SU-DHL-6 (cell line): ENCODE data around the gene PLCH1.

Experiments used
- H2AFZ ChIP-seq: fragments of 200-600 bp; sonication (generic); 2 replicates; pipeline ENCODE4 v1.6.1; 2014; ENCODE audit warnings: low read depth, mild to moderate bottlenecking, moderate library complexity, mixed read lengths, antibody characterized with exemption, low read length; ENCODE audit not compliant: severe bottlenecking
- H3F3A ChIP-seq: fragments of 200-600 bp; shearing (Covaris generic); 2 replicates; pipeline ENCODE4 v1.6.0; 2016; ENCODE audit warnings: antibody characterized with exemption, mild to moderate bottlenecking; ENCODE audit not compliant: insufficient read depth
- H3K27ac ChIP-seq: fragments of 200-600 bp; sonication (generic); 2 replicates; pipeline ENCODE4 v1.5.1; 2016; ENCODE audit warnings: low read depth, mild to moderate bottlenecking, low read length, moderate library complexity, mixed read lengths
- H3K27me3 ChIP-seq: fragments of 200-600 bp; sonication (generic), shearing (Covaris generic); 2 replicates; pipeline ENCODE4 v1.6.0; 2014; ENCODE audit warnings: mild to moderate bottlenecking, low read length
- H3K36me3 ChIP-seq: fragments of 200-600 bp; sonication (generic); 2 replicates; pipeline ENCODE4 v1.6.1; 2014; ENCODE audit warnings: mild to moderate bottlenecking, low read length, mixed read lengths
- H3K4me2 ChIP-seq: fragments of 300-600, 200-600 bp; shearing (Covaris generic), sonication (generic); 2 replicates; pipeline ENCODE4 v1.6.0; 2014; ENCODE audit warnings: low read length, low read depth, mild to moderate bottlenecking; ENCODE audit not compliant: poor library complexity, severe bottlenecking
- H3K4me3 ChIP-seq: fragments of 200-600 bp; sonication (generic); 2 replicates; pipeline ENCODE4 v1.5.1; 2014; ENCODE audit warnings: antibody characterized with exemption, low read length, mild to moderate bottlenecking, mixed read lengths; ENCODE audit not compliant: insufficient read depth, poor library complexity, severe bottlenecking
- H3K79me2 ChIP-seq: fragments of 200-600 bp; sonication (generic); 2 replicates; pipeline ENCODE4 v1.6.1; 2014; ENCODE audit warnings: mild to moderate bottlenecking, low read length, moderate library complexity; ENCODE audit not compliant: insufficient read depth
- H3K9ac ChIP-seq: fragments of 200-600 bp; sonication (generic); 2 replicates; pipeline ENCODE4 v1.7.0; 2014; ENCODE audit warnings: mild to moderate bottlenecking, low read length
- H3K9me2 ChIP-seq: fragments of 200-600 bp; sonication (generic); replicated peaks from 2 replicates; pipeline ENCODE4 v1.6.1; 2014; ENCODE audit warnings: low read length; ENCODE audit not compliant: insufficient read depth
- H3K9me3 ChIP-seq: fragments of 200-600 bp; sonication (generic); 2 replicates; pipeline ENCODE4 v1.6.1; 2014; ENCODE audit warnings: low read length, mixed read lengths; ENCODE audit not compliant: insufficient read depth
- H4K20me1 ChIP-seq: fragments of 200-600 bp; sonication (generic); 2 replicates; pipeline ENCODE4 v1.6.1; 2014; ENCODE audit warnings: low read depth, mild to moderate bottlenecking, antibody characterized with exemption, low read length, moderate library complexity, mixed read lengths
- CTCF ChIP-seq: fragments of 200-600 bp; sonication (generic); IDR thresholded peaks from one replicate; pipeline ENCODE4 v1.5.1; 2017; ENCODE audit warnings: antibody characterized with exemption, mild to moderate bottlenecking, low read length, moderate library complexity; ENCODE audit not compliant: insufficient read depth, poor library complexity, severe bottlenecking
- EZH2phosphoT487 ChIP-seq: fragments of 200-600 bp; sonication (generic), shearing (Covaris generic); conservative IDR thresholded peaks from 2 replicates; pipeline ENCODE4 v1.6.1; 2018; ENCODE audit warnings: mild to moderate bottlenecking, antibody characterized with exemption, low read length, moderate library complexity, mixed read lengths

The PLCH1 gene

GRCh38 chr3:155595371-155595770, 149.5 kb downstream of the PLCH1 start:
- H3K27me3 ChIP-seq: no peaks in the 10 kb centered on the region
- H3K27ac ChIP-seq: no peak overlapping the region
- H3K36me3 ChIP-seq: no peaks in the 10 kb centered on the region
- H3K79me2 ChIP-seq: no peaks in the 10 kb centered on the region
- H3K4me3 ChIP-seq: no peak overlapping the region
- H4K20me1 ChIP-seq: no peaks in the 10 kb centered on the region
- no peak overlapping the region for H3K4me2 ChIP-seq
- H3K9me3 ChIP-seq: no peaks in the 10 kb centered on the region
- H3F3A ChIP-seq: no peaks in the 10 kb centered on the region
- no peak overlapping the region for H3K9ac ChIP-seq
- H2AFZ ChIP-seq: no peak overlapping the region
- no peak for TF ChIP-seq CTCF
- TF ChIP-seq EZH2phosphoT487: no peak
- H3K9me2 ChIP-seq: no peaks in the 10 kb centered on the region

- no peaks in the 10 kb centered on the region for H3K36me3 ChIP-seq
- H4K20me1 ChIP-seq: no peaks in the 10 kb centered on the region
- H3K27me3 ChIP-seq: no peaks in the 10 kb centered on the region
- H3K9ac ChIP-seq: no peak overlapping the region
- H3K27ac ChIP-seq: no peak overlapping the region
- no peak overlapping the region for H3K4me3 ChIP-seq
- no peaks in the 10 kb centered on the region for H3K9me3 ChIP-seq
- H3K4me2 ChIP-seq: no peak overlapping the region
- no peaks in the 10 kb centered on the region for H3F3A ChIP-seq
- H3K9me2 ChIP-seq: no peaks in the 10 kb centered on the region
- no peak overlapping the region for H2AFZ ChIP-seq
- TF ChIP-seq CTCF (no peak), EZH2phosphoT487 (no peak)
- no peaks in the 10 kb centered on the region for H3K79me2 ChIP-seq
Measured at GRCh38 chr3:155594526-155595187, 150.2 kb downstream of the PLCH1 start.

GRCh38 chr3:155587581-155587980, 157.3 kb downstream of the PLCH1 start:
- H3K27me3 ChIP-seq: no peaks in the 10 kb centered on the region
- H3K27ac ChIP-seq: no peak overlapping the region
- H3F3A ChIP-seq: no peaks in the 10 kb centered on the region
- no peak overlapping the region for H3K4me2 ChIP-seq
- H3K36me3 ChIP-seq: no peaks in the 10 kb centered on the region
- no peaks in the 10 kb centered on the region for H4K20me1 ChIP-seq
- no peak overlapping the region for H3K9ac ChIP-seq
- no peaks in the 10 kb centered on the region for H3K9me3 ChIP-seq
- no peaks in the 10 kb centered on the region for H3K79me2 ChIP-seq
- H2AFZ ChIP-seq: no peak overlapping the region
- no peak overlapping the region for H3K4me3 ChIP-seq
- TF ChIP-seq CTCF (no peak), EZH2phosphoT487 (no peak)
- H3K9me2 ChIP-seq: no peaks in the 10 kb centered on the region
